ENCODE data around the gene DCN.

- TF ChIP-seq CTCF (IDR thresholded peaks at IDR 0.05; ENCODE audit: low read length) (no peak), EZH2 (IDR thresholded peaks at IDR 0.05; ENCODE audit: borderline replicate concordance, low read length) (no peak)
These were observed 44.3 kb upstream of the DCN start for GRCh38 chr12:91226951-91227350.
